ENCODE results near the gene SLC35F3. TPM values are rescaled to one million over a fixed set of nuclear protein-coding genes. Genes with fewer than 3 reads are reported as not detected.

Gene SLC35F3
- total and polyA plus RNA-seq, 7 experiments from 2014 or later: 0.11 to 15.2 (median 0.96) TPM; not detected in 2

DNA sequence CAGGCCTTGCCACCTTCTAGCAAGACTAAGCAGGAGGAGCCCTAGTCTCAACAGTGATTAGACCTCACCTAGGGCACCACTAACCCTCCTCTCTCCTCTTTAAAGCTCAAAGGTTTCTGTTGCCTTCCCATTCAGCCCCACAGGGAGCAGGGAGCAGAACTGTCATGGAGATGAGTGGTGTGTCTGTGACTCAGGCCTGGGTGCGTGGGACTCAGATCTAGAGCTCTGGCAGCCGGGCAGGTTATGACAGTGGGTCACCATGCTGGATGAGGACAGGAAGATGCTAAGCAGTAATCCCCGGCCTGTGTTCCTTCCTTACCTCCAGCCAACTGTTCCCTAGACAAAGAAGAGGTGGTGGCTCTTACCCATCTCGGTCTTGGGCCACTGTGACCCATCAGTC is 408.7 kb downstream of the SLC35F3 start:
- intact Hi-C loops (cut with micrococcal nuclease): no loop called here
- Histone ChIP-seq H3K27me3 (ENCODE audit: control insufficient read depth in 2 of 2, insufficient read depth in 2 of 2, low read length in 2 of 2) (no peaks in the 10 kb centered on the region), H3K36me3 (ENCODE audit: control insufficient read depth in 2 of 3, insufficient read depth in 3 of 3, low read length in 3 of 3) (no peaks in the 10 kb centered on the region), H3K9me3 (ENCODE audit: control insufficient read depth in 2 of 3, low read length in 3 of 3) (no peaks in the 10 kb centered on the region), H3K4me3 (ENCODE audit: low read length) (no peak overlapping the region), H3K4me1 (ENCODE audit: control insufficient read depth in 2 of 2, insufficient read depth in 2 of 2, low read length in 2 of 2) (peaks cover 25 to 38% of the 10 kb centered on the region in 2 donors), H3K27ac (ENCODE audit: low read depth, low read length) (no peak overlapping the region)
- Mint-ChIP-seq H3K27me3 (peaks cover 0 to 29% (median 6%) of the 10 kb centered on the region in 5 donors), H3K36me3 (no peaks in the 10 kb centered on the region), H3K4me1 (peaks cover 0 to 67% (median 44%) of the 10 kb centered on the region in 7 donors), H3K4me3 (peak overlapping the region in 2 of 10 donors; percentile 29 to 63), H3K27ac (peak overlapping the region in 5 of 9 donors; percentile 91 to 99 (median 96)), H3K9me3 (no peaks in the 10 kb centered on the region)
- DNase-seq (no peak), ATAC-seq (no peak)
- POLR2A ChIA-PET: no interaction called here
- CTCF ChIA-PET: no interaction called here

DNA sequence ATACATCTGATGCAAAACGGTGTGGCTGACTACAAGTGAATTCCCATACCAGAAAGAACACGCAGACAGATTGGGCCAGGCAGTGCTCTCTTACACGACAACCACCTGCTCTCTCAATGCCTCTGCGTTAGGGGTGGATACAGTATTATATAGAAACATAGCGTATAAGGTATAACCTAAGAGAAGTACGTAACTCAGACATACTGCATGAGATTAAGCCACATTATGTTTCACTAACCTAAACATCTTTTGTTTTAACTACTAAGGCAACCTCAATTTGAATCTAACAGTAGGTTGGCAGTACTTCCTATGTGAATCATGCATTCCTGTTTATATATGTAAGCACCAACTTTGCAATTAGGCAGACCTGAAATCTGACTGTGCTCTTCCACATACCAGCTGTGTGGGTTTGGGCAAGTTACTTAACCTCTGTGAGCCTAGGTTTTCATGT is 410.6 kb downstream of the SLC35F3 start:
- Mint-ChIP-seq H3K27ac (peak overlapping the region in 5 of 9 donors; percentile 91 to 99 (median 96)), H3K9me3 (no peaks in the 10 kb centered on the region), H3K4me3 (peak overlapping the region in 5 of 10 donors; percentile 42 to 74 (median 67)), H3K4me1 (peaks cover 0 to 70% (median 41%) of the 10 kb centered on the region in 7 donors), H3K27me3 (peaks cover 0 to 29% (median 8%) of the 10 kb centered on the region in 5 donors), H3K36me3 (no peaks in the 10 kb centered on the region)
- ChIA-PET CTCF (no interaction called here), POLR2A (interaction anchor here (0.6 kb wide), 1 partner anchor 15 kb away, joined by 3 read pairs; no protein-coding TSS in a partner anchor)
- DNase-seq (peak in 4 of 9 donors; percentile 58 to 74 (median 66)), ATAC-seq (no peak)
- Histone ChIP-seq H3K9me3 (ENCODE audit: control insufficient read depth in 2 of 3, low read length in 3 of 3) (no peaks in the 10 kb centered on the region), H3K4me1 (ENCODE audit: control insufficient read depth in 2 of 2, insufficient read depth in 2 of 2, low read length in 2 of 2) (peaks cover 25 to 38% of the 10 kb centered on the region in 2 donors), H3K4me3 (ENCODE audit: low read length) (no peak overlapping the region), H3K27ac (ENCODE audit: low read depth, low read length) (peak overlapping the region; percentile 47), H3K27me3 (ENCODE audit: control insufficient read depth in 2 of 2, insufficient read depth in 2 of 2, low read length in 2 of 2) (no peaks in the 10 kb centered on the region), H3K36me3 (ENCODE audit: control insufficient read depth in 2 of 3, insufficient read depth in 3 of 3, low read length in 3 of 3) (no peaks in the 10 kb centered on the region)
- intact Hi-C loops (cut with micrococcal nuclease): no loop called here

DNA sequence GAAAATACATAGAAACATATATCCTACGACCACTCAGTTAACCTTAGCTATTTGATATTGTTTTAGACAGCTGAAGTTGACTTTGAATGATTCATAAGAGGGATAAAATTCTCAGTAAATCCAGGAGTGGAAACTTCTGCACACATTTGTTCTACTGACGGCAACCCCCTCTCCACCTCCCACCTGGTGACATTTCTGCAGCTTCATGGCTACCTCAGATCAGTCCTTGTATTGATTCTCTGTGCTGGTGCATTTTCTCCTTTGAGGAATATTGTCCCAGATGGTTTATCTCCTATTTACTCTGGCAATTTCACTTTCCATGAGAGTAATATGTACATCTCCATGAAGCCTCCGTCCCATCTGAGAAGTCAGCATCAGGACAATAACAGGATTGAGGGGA is 411.1 kb downstream of the SLC35F3 start:
- Histone ChIP-seq H3K27ac (ENCODE audit: low read depth, low read length) (peak overlapping the region; percentile 34), H3K27me3 (ENCODE audit: control insufficient read depth in 2 of 2, insufficient read depth in 2 of 2, low read length in 2 of 2) (no peaks in the 10 kb centered on the region), H3K9me3 (ENCODE audit: control insufficient read depth in 2 of 3, low read length in 3 of 3) (no peaks in the 10 kb centered on the region), H3K36me3 (ENCODE audit: control insufficient read depth in 2 of 3, insufficient read depth in 3 of 3, low read length in 3 of 3) (no peaks in the 10 kb centered on the region), H3K4me3 (ENCODE audit: low read length) (no peak overlapping the region), H3K4me1 (ENCODE audit: control insufficient read depth in 2 of 2, insufficient read depth in 2 of 2, low read length in 2 of 2) (peaks cover 25 to 38% of the 10 kb centered on the region in 2 donors)
- Mint-ChIP-seq H3K27me3 (peaks cover 0 to 29% (median 8%) of the 10 kb centered on the region in 5 donors), H3K4me1 (peaks cover 0 to 69% (median 41%) of the 10 kb centered on the region in 7 donors), H3K36me3 (no peaks in the 10 kb centered on the region), H3K9me3 (no peaks in the 10 kb centered on the region), H3K4me3 (peak overlapping the region in 5 of 10 donors; percentile 3 to 68 (median 63)), H3K27ac (peak overlapping the region in 5 of 9 donors; percentile 91 to 99 (median 96))
- intact Hi-C loops (cut with micrococcal nuclease): no loop called here
- ATAC-seq (no peak), DNase-seq (no peak)
- ChIA-PET CTCF (no interaction called here), POLR2A (interaction anchor here (0.6 kb wide), 1 partner anchor 14 kb away, joined by 3 read pairs; no protein-coding TSS in a partner anchor)

DNA sequence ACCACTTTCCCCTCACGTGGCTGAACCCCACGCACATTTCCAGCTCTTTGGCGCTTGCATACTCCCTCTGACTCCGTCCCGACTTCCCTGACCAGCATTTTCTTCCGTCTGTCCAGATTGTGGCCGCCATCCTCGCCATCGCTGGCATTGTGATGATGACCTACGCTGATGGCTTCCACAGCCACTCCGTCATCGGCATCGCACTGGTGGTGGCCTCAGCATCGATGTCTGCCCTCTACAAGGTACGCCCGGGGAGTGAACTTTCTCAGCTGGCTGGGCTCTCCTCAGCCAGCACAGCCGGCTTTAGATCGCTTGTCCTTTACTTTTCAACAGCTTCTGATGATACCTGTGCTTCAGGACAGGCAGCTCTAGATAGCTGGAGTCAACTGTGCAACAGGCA is 412.0 kb downstream of the SLC35F3 start:
- Mint-ChIP-seq H3K4me1 (peaks cover 0 to 70% (median 42%) of the 10 kb centered on the region in 7 donors), H3K9me3 (no peaks in the 10 kb centered on the region), H3K27ac (peak overlapping the region in 5 of 9 donors; percentile 91 to 99 (median 96)), H3K36me3 (no peaks in the 10 kb centered on the region), H3K4me3 (peak overlapping the region in 2 of 10 donors; percentile 44 to 45), H3K27me3 (peaks cover 0 to 37% (median 8%) of the 10 kb centered on the region in 5 donors)
- no peak for ATAC-seq
- Histone ChIP-seq H3K27me3 (ENCODE audit: control insufficient read depth in 2 of 2, insufficient read depth in 2 of 2, low read length in 2 of 2) (no peaks in the 10 kb centered on the region), H3K4me3 (ENCODE audit: low read length) (no peak overlapping the region), H3K27ac (ENCODE audit: low read depth, low read length) (no peak overlapping the region), H3K4me1 (ENCODE audit: control insufficient read depth in 2 of 2, insufficient read depth in 2 of 2, low read length in 2 of 2) (peaks cover 25 to 42% of the 10 kb centered on the region in 2 donors), H3K36me3 (ENCODE audit: control insufficient read depth in 2 of 3, insufficient read depth in 3 of 3, low read length in 3 of 3) (no peaks in the 10 kb centered on the region), H3K9me3 (ENCODE audit: control insufficient read depth in 2 of 3, low read length in 3 of 3) (no peaks in the 10 kb centered on the region)
- CTCF ChIA-PET: interaction anchor here (1.3 kb wide), 1 partner anchor 10 kb away, joined by 3 read pairs; no protein-coding TSS in a partner anchor
- intact Hi-C loops (cut with micrococcal nuclease): no loop called here
- no peak for DNase-seq
- POLR2A ChIA-PET: no interaction called here

DNA sequence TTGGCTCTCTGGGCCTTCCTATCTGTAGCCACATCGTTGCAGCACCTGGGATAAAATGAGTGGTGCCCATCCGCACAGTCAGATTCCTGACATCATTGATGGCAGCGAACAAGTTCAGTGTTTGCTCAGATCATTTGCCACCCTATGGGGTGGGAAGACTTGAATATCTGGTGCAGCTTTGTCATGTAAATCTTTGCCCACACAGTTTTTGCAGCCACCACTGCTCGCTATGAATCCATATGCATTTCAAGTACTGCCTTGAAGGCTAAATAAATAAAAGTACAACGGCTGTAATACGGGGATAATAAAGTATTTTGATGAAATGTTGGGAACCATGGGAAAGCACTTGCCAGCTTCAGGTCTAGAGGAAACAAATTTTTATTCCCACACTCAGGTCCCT is 412.5 kb downstream of the SLC35F3 start:
- no peaks in the 10 kb centered on the region for H3K36me3 Mint-ChIP-seq
- Histone ChIP-seq H3K36me3 (ENCODE audit: control insufficient read depth in 2 of 3, insufficient read depth in 3 of 3, low read length in 3 of 3) (no peaks in the 10 kb centered on the region), H3K4me1 (ENCODE audit: control insufficient read depth in 2 of 2, insufficient read depth in 2 of 2, low read length in 2 of 2) (peaks cover 25 to 42% of the 10 kb centered on the region in 2 donors), H3K27ac (ENCODE audit: low read depth, low read length) (no peak overlapping the region), H3K27me3 (ENCODE audit: control insufficient read depth in 2 of 2, insufficient read depth in 2 of 2, low read length in 2 of 2) (no peaks in the 10 kb centered on the region), H3K4me3 (ENCODE audit: low read length) (no peak overlapping the region), H3K9me3 (ENCODE audit: control insufficient read depth in 2 of 3, low read length in 3 of 3) (no peaks in the 10 kb centered on the region)
- peak overlapping the region in 2 of 10 donors; percentile 44 to 45 for H3K4me3 Mint-ChIP-seq
- ChIA-PET CTCF (interaction anchor here (1.3 kb wide), 1 partner anchor 9 kb away, joined by 3 read pairs; no protein-coding TSS in a partner anchor), POLR2A (no interaction called here)
- H3K27me3 Mint-ChIP-seq: peaks cover 0 to 36% (median 8%) of the 10 kb centered on the region in 5 donors
- ATAC-seq (no peak), DNase-seq (no peak)
- intact Hi-C loops (cut with micrococcal nuclease): no loop called here
- H3K27ac Mint-ChIP-seq: peak overlapping the region in 5 of 9 donors; percentile 91 to 99 (median 96)
- no peaks in the 10 kb centered on the region for H3K9me3 Mint-ChIP-seq
- H3K4me1 Mint-ChIP-seq: peaks cover 0 to 69% (median 43%) of the 10 kb centered on the region in 7 donors

DNA sequence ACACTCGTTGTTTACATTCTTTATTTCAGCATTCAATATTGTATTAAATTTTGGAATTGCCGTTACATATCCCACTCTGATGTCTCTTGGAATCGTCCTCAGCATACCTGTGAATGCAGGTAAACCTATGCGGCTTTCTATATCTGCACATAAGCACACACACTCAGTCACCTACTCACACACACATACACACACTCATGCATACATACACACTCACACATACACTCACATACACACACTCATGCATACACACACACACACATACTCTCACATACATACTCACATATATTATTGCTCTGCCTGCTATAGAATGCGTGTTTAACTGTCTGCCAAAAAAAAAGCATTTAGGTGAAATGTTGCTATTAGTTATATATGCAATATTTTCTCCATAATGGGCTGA is 415.6 kb downstream of the SLC35F3 start:
- peaks cover 9 to 64% (median 54%) of the 10 kb centered on the region in 7 donors for H3K4me1 Mint-ChIP-seq
- no peak overlapping the region for H3K27ac ChIP-seq (ENCODE audit: low read depth, low read length)
- peaks cover 0 to 4% (median 0%) of the 10 kb centered on the region in 5 donors for H3K36me3 Mint-ChIP-seq
- no peak overlapping the region for H3K4me3 ChIP-seq (ENCODE audit: low read length)
- no peaks in the 10 kb centered on the region for H3K9me3 Mint-ChIP-seq
- peaks cover 8 to 26% of the 10 kb centered on the region in 2 donors for H3K4me1 ChIP-seq (ENCODE audit: control insufficient read depth in 2 of 2, insufficient read depth in 2 of 2, low read length in 2 of 2)
- ChIA-PET CTCF (interaction anchor here (0.5 kb wide), 1 partner anchor 76 kb away, joined by 5 read pairs; no protein-coding TSS in a partner anchor), POLR2A (no interaction called here)
- no peak for ATAC-seq
- H3K27ac Mint-ChIP-seq: peak overlapping the region in 2 of 9 donors; percentile 60 to 99
- no peaks in the 10 kb centered on the region for H3K9me3 ChIP-seq (ENCODE audit: control insufficient read depth in 2 of 3, low read length in 3 of 3)
- no peaks in the 10 kb centered on the region for H3K27me3 ChIP-seq (ENCODE audit: control insufficient read depth in 2 of 2, insufficient read depth in 2 of 2, low read length in 2 of 2)
- peaks cover 0 to 29% (median 13%) of the 10 kb centered on the region in 5 donors for H3K27me3 Mint-ChIP-seq
- DNase-seq: no peak
- intact Hi-C loops (cut with micrococcal nuclease): loop anchor here in 1 of 2 donors (5.0 kb wide), 1 partner anchor 157 kb away; the partner anchor contains the start of gene TARBP1
- no peak overlapping the region for H3K4me3 Mint-ChIP-seq
- H3K36me3 ChIP-seq (ENCODE audit: control insufficient read depth in 2 of 3, insufficient read depth in 3 of 3, low read length in 3 of 3): no peaks in the 10 kb centered on the region
